Caco-2 (cell line): ENCODE data around the gene RNF10. TPM values are rescaled to one million over a fixed set of nuclear protein-coding genes. Genes with fewer than 3 reads are reported as not detected.

ENCODE experiments used
- BruUV-seq: library from RNA; stranded (reverse); fragments of 400-500 nt; replicated peaks from 2 replicates; lab custom pipeline; 2021; lab: Mats Ljungman, UMichigan
- CTCF ChIA-PET: fragments of 300-600 bp; sonication (Branson Sonifier 250); formaldehyde crosslinking; loops from one replicate; lab custom pipeline; 2022; ENCODE audit warnings: antibody characterized with exemption; lab: Charles Lee
- POLR2A ChIA-PET: fragments of 300-600 bp; sonication (Branson Sonifier 250); formaldehyde crosslinking; loops from one replicate; lab custom pipeline; 2022; ENCODE audit warnings: antibody characterized with exemption; lab: Charles Lee
- DNase-seq, 2 experiments: peaks; one replicate each; pipeline versions ENCODE4 v3.0.0 to v3.0.0-alpha.2; 2020 to 2022
- H3K27me3 ChIP-seq: replicated peaks from 2 replicates; pipeline ENCODE4 v1.6.0; 2011; ENCODE audit warnings: low read length; ENCODE audit not compliant: control insufficient read depth, insufficient read depth
- H3K36me3 ChIP-seq: 2 replicates; pipeline ENCODE4 v1.5.1; 2011; ENCODE audit warnings: low read length; ENCODE audit not compliant: control insufficient read depth, insufficient read depth
- H3K4me1 ChIP-seq: fragments of 250-450 bp; sonication (Bioruptor Pico); 2 replicates; pipeline ENCODE4 v1.5.1; 2020; ENCODE audit warnings: mild to moderate bottlenecking
- H3K4me3 ChIP-seq: 2 replicates; pipeline ENCODE4 v1.5.1; 2011; ENCODE audit warnings: low read depth, mild to moderate bottlenecking, control low read depth, low read length
- H3K9me3 ChIP-seq: fragments of 250-450 bp; sonication (Bioruptor Pico); 2 replicates; pipeline ENCODE4 v1.5.1; 2020; ENCODE audit warnings: mild to moderate bottlenecking, moderate library complexity
- H3K27ac Mint-ChIP-seq: one replicate; pipeline ENCODE4 v1.8.0; 2022; ENCODE audit warnings: mixed read lengths; ENCODE audit not compliant: unreplicated experiment
- H3K27me3 Mint-ChIP-seq: one replicate; pipeline ENCODE4 v1.8.0; 2022; ENCODE audit warnings: mixed read lengths; ENCODE audit not compliant: insufficient read depth, unreplicated experiment
- H3K36me3 Mint-ChIP-seq: one replicate; pipeline ENCODE4 v1.8.0; 2022; ENCODE audit warnings: mild to moderate bottlenecking, mixed read lengths; ENCODE audit not compliant: insufficient read depth, unreplicated experiment
- H3K4me1 Mint-ChIP-seq: one replicate; pipeline ENCODE4 v1.8.0; 2022; ENCODE audit warnings: low read depth, mixed read lengths; ENCODE audit not compliant: unreplicated experiment
- H3K4me3 Mint-ChIP-seq: one replicate; pipeline ENCODE4 v1.8.0; 2022; ENCODE audit warnings: mild to moderate bottlenecking, moderate library complexity, mixed read lengths; ENCODE audit not compliant: unreplicated experiment
- H3K9me3 Mint-ChIP-seq: one replicate; pipeline ENCODE4 v1.8.0; 2022; ENCODE audit warnings: mixed read lengths; ENCODE audit not compliant: unreplicated experiment
- CTCF ChIP-seq, 2 experiments: fragments of 200-600 bp in 1 of 2; IDR thresholded peaks; 1 replicate in 1 of 2; 2 replicates in 1 of 2; pipeline versions ENCODE4 v1.5.1 to v1.8.0; 2011 to 2022; ENCODE audit warnings: antibody characterized with exemption in 1 of 2, control low read depth in 1 of 2, inconsistent platforms in 1 of 2, low read depth in 1 of 2, low read length in 1 of 2, mild to moderate bottlenecking in 1 of 2, moderate library complexity in 1 of 2; ENCODE audit not compliant: insufficient read depth in 1 of 2, severe bottlenecking in 1 of 2, unreplicated experiment in 1 of 2
- intact Hi-C: fragments of 100-400 bp; cut with micrococcal nuclease; formaldehyde crosslinking; loops from one replicate; pipeline ENCODE4 v1.10.0; 2022; ENCODE audit not compliant: unreplicated experiment
- total RNA-seq: library from RNA; stranded (reverse); gene quantifications from 2 replicates; pipeline ENCODE4 v1.2.3, GENCODE V29; 2022

Gene RNF10
- total RNA-seq, 1 experiment from 2014 or later: 133 TPM

GRCh38 chr12:120540445-120540844 lies 6.3 kb downstream of the RNF10 start:
- no peak for TF ChIP-seq CTCF (IDR thresholded peaks at IDR 0.05; ENCODE audit: insufficient read depth in 1 of 2, low read depth in 1 of 2, low read length in 1 of 2, severe bottlenecking in 1 of 2, unreplicated experiment in 1 of 2)
- intact Hi-C loops: no loop called here
- H3K27me3 Mint-ChIP-seq: no peaks in the 10 kb centered on the region
- no peak for DNase-seq
- POLR2A ChIA-PET: interaction anchor here (0.6 kb wide), 1 partner anchor 11 kb away, joined by 3 read pairs; no protein-coding TSS in a partner anchor
- peaks cover 33% of the 10 kb centered on the region for H3K4me1 ChIP-seq
- H3K4me1 Mint-ChIP-seq: peaks cover 7% of the 10 kb centered on the region
- H3K36me3 ChIP-seq: 0 out of 2 replicates have a peak, but pooled peaks cover 2% of the 10 kb centered on the region
- no peaks in the 10 kb centered on the region for H3K9me3 Mint-ChIP-seq
- CTCF ChIA-PET: no interaction called here
- no TSS peak for BruUV-seq
- no peaks in the 10 kb centered on the region for H3K27me3 ChIP-seq
- H3K36me3 Mint-ChIP-seq: peaks cover 59% of the 10 kb centered on the region
- no peak overlapping the region for H3K4me3 Mint-ChIP-seq
- no peak overlapping the region for H3K4me3 ChIP-seq
- H3K27ac Mint-ChIP-seq: no peak overlapping the region
- H3K9me3 ChIP-seq: no peaks in the 10 kb centered on the region

- intact Hi-C loops: no loop called here
- Histone ChIP-seq H3K4me3 (no peak overlapping the region), H3K4me1 (peaks cover 31% of the 10 kb centered on the region), H3K27me3 (no peaks in the 10 kb centered on the region), H3K36me3 (0 out of 2 replicates have a peak, but pooled peaks cover 2% of the 10 kb centered on the region), H3K9me3 (no peaks in the 10 kb centered on the region)
- Mint-ChIP-seq H3K27ac (no peak overlapping the region), H3K4me1 (peaks cover 7% of the 10 kb centered on the region), H3K4me3 (no peak overlapping the region), H3K27me3 (no peaks in the 10 kb centered on the region), H3K9me3 (no peaks in the 10 kb centered on the region), H3K36me3 (peaks cover 47% of the 10 kb centered on the region)
- no peak for DNase-seq
- BruUV-seq: no TSS peak
- POLR2A ChIA-PET: no interaction called here
- CTCF ChIA-PET: no interaction called here
- no peak for TF ChIP-seq CTCF (IDR thresholded peaks at IDR 0.05; ENCODE audit: insufficient read depth in 1 of 2, low read depth in 1 of 2, low read length in 1 of 2, severe bottlenecking in 1 of 2, unreplicated experiment in 1 of 2)
These were observed 8.0 kb downstream of the RNF10 start for GRCh38 chr12:120542166-120542565.

GRCh38 chr12:120544691-120545090 lies 10.5 kb downstream of the RNF10 start:
- peaks cover 5% of the 10 kb centered on the region; the same call in 1 of the 2 replicates for H3K36me3 ChIP-seq
- Mint-ChIP-seq H3K4me1 (no peaks in the 10 kb centered on the region), H3K27me3 (no peaks in the 10 kb centered on the region), H3K9me3 (no peaks in the 10 kb centered on the region), H3K4me3 (no peak overlapping the region), H3K27ac (no peak overlapping the region), H3K36me3 (peaks cover 32% of the 10 kb centered on the region)
- H3K9me3 ChIP-seq: no peaks in the 10 kb centered on the region
- CTCF ChIA-PET: no interaction called here
- peaks cover 24% of the 10 kb centered on the region for H3K4me1 ChIP-seq
- intact Hi-C loops: no loop called here
- DNase-seq: no peak
- POLR2A ChIA-PET: interaction anchor here (0.6 kb wide), 1 partner anchor 648 kb away, joined by 3 read pairs; no protein-coding TSS in a partner anchor
- no peaks in the 10 kb centered on the region for H3K27me3 ChIP-seq
- no TSS peak for BruUV-seq
- no peak for TF ChIP-seq CTCF (IDR thresholded peaks at IDR 0.05; ENCODE audit: insufficient read depth in 1 of 2, low read depth in 1 of 2, low read length in 1 of 2, severe bottlenecking in 1 of 2, unreplicated experiment in 1 of 2)
- no peak overlapping the region for H3K4me3 ChIP-seq
